ENCODE measurements around the gene DNAAF9. TPM values are rescaled to one million over a fixed set of nuclear protein-coding genes. Genes with fewer than 3 reads are reported as not detected.

The DNAAF9 gene
- total and polyA plus RNA-seq, 2 donors (not counting 3 experiments of a cell fraction or from before 2014, with no cell fraction given), result 7.6 to 20.9 TPM

GRCh38 chr20:3410464-3410863, 3.0 kb upstream of the DNAAF9 start:
- Histone ChIP-seq H3K79me2 (ENCODE audit: control insufficient read depth, insufficient read depth, low read length) (peaks cover 15% of the 10 kb centered on the region), H4K20me1 (replicated peaks; ENCODE audit: control insufficient read depth, extremely low read depth, insufficient read depth, low read length) (peaks cover 2% of the 10 kb centered on the region), H3K4me3 (replicated peaks in 1 of 3; ENCODE audit: insufficient read depth in 1 of 3, low read depth in 1 of 3, low read length in 3 of 3) (no peak overlapping the region), H3K9me1 (replicated peaks; ENCODE audit: control insufficient read depth, extremely low read depth, insufficient read depth, low read length) (no peaks in the 10 kb centered on the region), H3K27ac (ENCODE audit: insufficient read depth, low read depth, low read length) (no peak overlapping the region), H2AFZ (ENCODE audit: low read depth, low read length) (no peak overlapping the region), H3K9me3 (replicated peaks; ENCODE audit: control insufficient read depth, insufficient read depth, low read length) (no peaks in the 10 kb centered on the region), H3K4me2 (ENCODE audit: insufficient read depth, low read length) (no peak overlapping the region), H3K36me3 (ENCODE audit: control insufficient read depth in 2 of 2, extremely low read depth in 1 of 2, insufficient read depth in 2 of 2, low read length in 2 of 2) (no peaks in the 10 kb centered on the region), H3K4me1 (ENCODE audit: control insufficient read depth, extremely low read depth, insufficient read depth, low read length) (peaks cover 15% of the 10 kb centered on the region), H3K27me3 (ENCODE audit: control insufficient read depth in 2 of 2, insufficient read depth in 2 of 2, low read length in 2 of 2) (peaks cover 0 to 7% of the 10 kb centered on the region in 2 experiments), H3K9ac (replicated peaks; ENCODE audit: extremely low read depth, insufficient read depth, low read length) (no peak overlapping the region)
- ChIA-PET CTCF (no interaction called here), POLR2A (no interaction called here)
- FAIRE-seq, result no peak
- intact Hi-C loops (cut with micrococcal nuclease) (no loop called here), dilution Hi-C loops (cut with MboI; ENCODE audit: extremely low pct_ligation_motif_present, low sequenced_read_pairs) (no loop called here)
- DNase-seq (ENCODE audit: low read depth, low spot score), result no peak
- TF ChIP-seq FOS (IDR thresholded peaks at IDR 0.05; ENCODE audit: borderline replicate concordance, insufficient read depth, low read length) (no peak), POLR2A (IDR thresholded peaks at IDR 0.05; ENCODE audit: low read depth, low read length) (no peak), MAX (IDR thresholded peaks at IDR 0.05; ENCODE audit: insufficient read depth, insufficient read length) (no peak), EZH2 (IDR thresholded peaks at IDR 0.05; ENCODE audit: borderline replicate concordance, low read depth, low read length, severe bottlenecking) (no peak), JUN (IDR thresholded peaks at IDR 0.05; ENCODE audit: borderline replicate concordance, insufficient read depth, insufficient read length, low read depth) (no peak), POLR2AphosphoS5 (IDR thresholded peaks at IDR 0.05; ENCODE audit: insufficient read depth, low read depth, low read length) (no peak), GATA2 (IDR thresholded peaks at IDR 0.05; ENCODE audit: insufficient read depth, insufficient read length, low read depth, low read length) (no peak), MYC (IDR thresholded peaks at IDR 0.05; ENCODE audit: low read depth, low read length) (no peak)
- TF ChIP-seq, protein P1, sequence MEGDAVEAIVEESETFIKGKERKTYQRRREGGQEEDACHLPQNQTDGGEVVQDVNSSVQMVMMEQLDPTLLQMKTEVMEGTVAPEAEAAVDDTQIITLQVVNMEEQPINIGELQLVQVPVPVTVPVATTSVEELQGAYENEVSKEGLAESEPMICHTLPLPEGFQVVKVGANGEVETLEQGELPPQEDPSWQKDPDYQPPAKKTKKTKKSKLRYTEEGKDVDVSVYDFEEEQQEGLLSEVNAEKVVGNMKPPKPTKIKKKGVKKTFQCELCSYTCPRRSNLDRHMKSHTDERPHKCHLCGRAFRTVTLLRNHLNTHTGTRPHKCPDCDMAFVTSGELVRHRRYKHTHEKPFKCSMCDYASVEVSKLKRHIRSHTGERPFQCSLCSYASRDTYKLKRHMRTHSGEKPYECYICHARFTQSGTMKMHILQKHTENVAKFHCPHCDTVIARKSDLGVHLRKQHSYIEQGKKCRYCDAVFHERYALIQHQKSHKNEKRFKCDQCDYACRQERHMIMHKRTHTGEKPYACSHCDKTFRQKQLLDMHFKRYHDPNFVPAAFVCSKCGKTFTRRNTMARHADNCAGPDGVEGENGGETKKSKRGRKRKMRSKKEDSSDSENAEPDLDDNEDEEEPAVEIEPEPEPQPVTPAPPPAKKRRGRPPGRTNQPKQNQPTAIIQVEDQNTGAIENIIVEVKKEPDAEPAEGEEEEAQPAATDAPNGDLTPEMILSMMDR (IDR thresholded peaks at IDR 0.05; ENCODE audit: extremely low read depth in 1 of 2, insufficient read depth in 1 of 2, low read depth in 1 of 2, low read length in 2 of 2), result no peak
- no TSS peak for BruUV-seq (replicated peaks)

All from endothelial cell of umbilical vein (primary cell).